ENCODE results near the gene C10orf90. TPM values are rescaled to one million over a fixed set of nuclear protein-coding genes. Genes with fewer than 3 reads are reported as not detected.

The C10orf90 gene
- total RNA-seq, 2 donors from 2014 or later: not detected

GRCh38 chr10:126665207-126665606, 5.3 kb downstream of the C10orf90 start:
- Mint-ChIP-seq H3K36me3 (no peaks in the 10 kb centered on the region), H3K4me3 (no peak overlapping the region), H3K9me3 (no peaks in the 10 kb centered on the region), H3K27ac (no peak overlapping the region), H3K27me3 (peaks cover 8 to 16% of the 10 kb centered on the region in 2 donors), H3K4me1 (ENCODE audit: low read depth in 2 of 2) (peaks cover 0 to 18% of the 10 kb centered on the region in 2 donors)
- DNase-seq (ENCODE audit: low spot score) (no peak), ATAC-seq (no peak)

- Mint-ChIP-seq H3K36me3 (no peaks in the 10 kb centered on the region), H3K4me3 (no peak overlapping the region), H3K4me1 (ENCODE audit: low read depth in 2 of 2) (peaks cover 0 to 18% of the 10 kb centered on the region in 2 donors), H3K9me3 (no peaks in the 10 kb centered on the region), H3K27me3 (peaks cover 11 to 16% of the 10 kb centered on the region in 2 donors), H3K27ac (peak overlapping the region in 1 of 2 donors; percentile 25)
- peak in 1 of 2 donors; percentile 37 for ATAC-seq
- DNase-seq (ENCODE audit: low spot score): no peak
Measured at GRCh38 chr10:126663880-126664279, 6.6 kb downstream of the C10orf90 start.

GRCh38 chr10:126663328-126663727, 7.2 kb downstream of the C10orf90 start:
- no peaks in the 10 kb centered on the region for H3K36me3 Mint-ChIP-seq
- peak; percentile 65 to 77 for ATAC-seq
- peak overlapping the region; percentile 36 for H3K4me3 Mint-ChIP-seq

GRCh38 chr10:126661841-126662515, 8.5 kb downstream of the C10orf90 start:
- Mint-ChIP-seq H3K4me3 (no peak overlapping the region), H3K4me1 (ENCODE audit: low read depth in 2 of 2) (peaks cover 0 to 18% of the 10 kb centered on the region in 2 donors), H3K27me3 (peaks cover 11 to 16% of the 10 kb centered on the region in 2 donors), H3K36me3 (no peaks in the 10 kb centered on the region), H3K27ac (no peak overlapping the region), H3K9me3 (no peaks in the 10 kb centered on the region)
- DNase-seq (ENCODE audit: low spot score) (no peak), ATAC-seq (no peak)

More at GRCh38 chr10:126663328-126663727, 7.2 kb downstream of the C10orf90 start:
- Mint-ChIP-seq H3K4me1 (ENCODE audit: low read depth in 2 of 2) (peaks cover 0 to 18% of the 10 kb centered on the region in 2 donors), H3K27ac (peak overlapping the region in 1 of 2 donors; percentile 25), H3K9me3 (no peaks in the 10 kb centered on the region), H3K27me3 (peaks cover 11 to 16% of the 10 kb centered on the region in 2 donors)
- no peak for DNase-seq (ENCODE audit: low spot score)

GRCh38 chr10:126661356-126661755, 9.1 kb downstream of the C10orf90 start:
- H3K36me3 Mint-ChIP-seq: no peaks in the 10 kb centered on the region
- H3K27ac Mint-ChIP-seq: no peak overlapping the region
- H3K4me3 Mint-ChIP-seq: no peak overlapping the region
- peaks cover 0 to 18% of the 10 kb centered on the region in 2 donors for H3K4me1 Mint-ChIP-seq (ENCODE audit: low read depth in 2 of 2)
- H3K27me3 Mint-ChIP-seq: peaks cover 11 to 16% of the 10 kb centered on the region in 2 donors
- ATAC-seq (no peak), DNase-seq (ENCODE audit: low spot score) (no peak)
- no peaks in the 10 kb centered on the region for H3K9me3 Mint-ChIP-seq

- no peak for ATAC-seq
- H3K4me3 Mint-ChIP-seq: no peak overlapping the region
- peaks cover 0 to 16% of the 10 kb centered on the region in 2 donors for H3K4me1 Mint-ChIP-seq (ENCODE audit: low read depth in 2 of 2)
- peaks cover 13 to 16% of the 10 kb centered on the region in 2 donors for H3K27me3 Mint-ChIP-seq
- DNase-seq (ENCODE audit: low spot score): no peak
- no peak overlapping the region for H3K27ac Mint-ChIP-seq
- H3K9me3 Mint-ChIP-seq: no peaks in the 10 kb centered on the region
- no peaks in the 10 kb centered on the region for H3K36me3 Mint-ChIP-seq
Measured at GRCh38 chr10:126659750-126660149, 10.7 kb downstream of the C10orf90 start.

- H3K4me1 Mint-ChIP-seq (ENCODE audit: low read depth in 2 of 2): peaks cover 0 to 12% of the 10 kb centered on the region in 2 donors
- H3K4me3 Mint-ChIP-seq: no peak overlapping the region
- no peaks in the 10 kb centered on the region for H3K36me3 Mint-ChIP-seq
- ATAC-seq (no peak), DNase-seq (ENCODE audit: low spot score) (no peak)
- no peak overlapping the region for H3K27ac Mint-ChIP-seq
- H3K9me3 Mint-ChIP-seq: no peaks in the 10 kb centered on the region
- peaks cover 15 to 21% of the 10 kb centered on the region in 2 donors for H3K27me3 Mint-ChIP-seq
Measured at GRCh38 chr10:126658928-126659327, 11.6 kb downstream of the C10orf90 start.

- no peak for DNase-seq (ENCODE audit: low spot score)
- H3K4me3 Mint-ChIP-seq: no peak overlapping the region
- no peaks in the 10 kb centered on the region for H3K36me3 Mint-ChIP-seq
- peaks cover 11 to 15% of the 10 kb centered on the region in 2 donors for H3K27me3 Mint-ChIP-seq
- no peaks in the 10 kb centered on the region for H3K9me3 Mint-ChIP-seq
- H3K4me1 Mint-ChIP-seq (ENCODE audit: low read depth in 2 of 2): no peaks in the 10 kb centered on the region
- H3K27ac Mint-ChIP-seq: no peak overlapping the region
- ATAC-seq: no peak
Measured at GRCh38 chr10:126654579-126654978, 15.9 kb downstream of the C10orf90 start.

GRCh38 chr10:126651467-126651866, 19.0 kb downstream of the C10orf90 start:
- no peak overlapping the region for H3K4me3 Mint-ChIP-seq
- H3K4me1 Mint-ChIP-seq (ENCODE audit: low read depth in 2 of 2): no peaks in the 10 kb centered on the region
- peaks cover 11 to 12% of the 10 kb centered on the region in 2 donors for H3K27me3 Mint-ChIP-seq
- H3K9me3 Mint-ChIP-seq: no peaks in the 10 kb centered on the region
- no peaks in the 10 kb centered on the region for H3K36me3 Mint-ChIP-seq
- ATAC-seq (no peak), DNase-seq (ENCODE audit: low spot score) (no peak)
- H3K27ac Mint-ChIP-seq: no peak overlapping the region

GRCh38 chr10:126650161-126650560, 20.3 kb downstream of the C10orf90 start:
- H3K9me3 Mint-ChIP-seq: no peaks in the 10 kb centered on the region
- no peak overlapping the region for H3K4me3 Mint-ChIP-seq
- H3K36me3 Mint-ChIP-seq: no peaks in the 10 kb centered on the region
- H3K27ac Mint-ChIP-seq: no peak overlapping the region
- H3K27me3 Mint-ChIP-seq: peaks cover 10 to 11% of the 10 kb centered on the region in 2 donors
- H3K4me1 Mint-ChIP-seq (ENCODE audit: low read depth in 2 of 2): no peaks in the 10 kb centered on the region
- ATAC-seq (no peak), DNase-seq (ENCODE audit: low spot score) (no peak)

- ATAC-seq (no peak), DNase-seq (ENCODE audit: low spot score) (no peak)
- H3K4me1 Mint-ChIP-seq (ENCODE audit: low read depth in 2 of 2): no peaks in the 10 kb centered on the region
- H3K4me3 Mint-ChIP-seq: no peak overlapping the region
- H3K36me3 Mint-ChIP-seq: no peaks in the 10 kb centered on the region
- H3K27me3 Mint-ChIP-seq: peaks cover 0 to 7% of the 10 kb centered on the region in 2 donors
- H3K9me3 Mint-ChIP-seq: no peaks in the 10 kb centered on the region
- no peak overlapping the region for H3K27ac Mint-ChIP-seq
Measured at GRCh38 chr10:126647116-126647515, 23.4 kb downstream of the C10orf90 start.

GRCh38 chr10:126646110-126646509, 24.4 kb downstream of the C10orf90 start:
- no peaks in the 10 kb centered on the region for H3K9me3 Mint-ChIP-seq
- H3K27ac Mint-ChIP-seq: no peak overlapping the region
- ATAC-seq (no peak), DNase-seq (ENCODE audit: low spot score) (no peak)
- no peaks in the 10 kb centered on the region for H3K36me3 Mint-ChIP-seq
- no peaks in the 10 kb centered on the region for H3K4me1 Mint-ChIP-seq (ENCODE audit: low read depth in 2 of 2)
- no peak overlapping the region for H3K4me3 Mint-ChIP-seq
- peaks cover 0 to 7% of the 10 kb centered on the region in 2 donors for H3K27me3 Mint-ChIP-seq

- H3K27me3 Mint-ChIP-seq: peaks cover 0 to 18% of the 10 kb centered on the region in 2 donors
- no peak for DNase-seq (ENCODE audit: low spot score)
- H3K9me3 Mint-ChIP-seq: no peaks in the 10 kb centered on the region
- H3K36me3 Mint-ChIP-seq: no peaks in the 10 kb centered on the region
- peaks cover 0 to 6% of the 10 kb centered on the region in 2 donors for H3K4me1 Mint-ChIP-seq (ENCODE audit: low read depth in 2 of 2)
- no peak for ATAC-seq
- no peak overlapping the region for H3K4me3 Mint-ChIP-seq
- H3K27ac Mint-ChIP-seq: no peak overlapping the region
Measured at GRCh38 chr10:126640401-126640800, 30.1 kb downstream of the C10orf90 start.

- no peak overlapping the region for H3K27ac Mint-ChIP-seq
- H3K4me3 Mint-ChIP-seq: no peak overlapping the region
- DNase-seq (ENCODE audit: low spot score) (no peak), ATAC-seq (no peak)
- H3K27me3 Mint-ChIP-seq: peaks cover 0 to 16% of the 10 kb centered on the region in 2 donors
- no peaks in the 10 kb centered on the region for H3K36me3 Mint-ChIP-seq
- H3K4me1 Mint-ChIP-seq (ENCODE audit: low read depth in 2 of 2): peaks cover 0 to 6% of the 10 kb centered on the region in 2 donors
- H3K9me3 Mint-ChIP-seq: no peaks in the 10 kb centered on the region
Measured at GRCh38 chr10:126639084-126639483, 31.4 kb downstream of the C10orf90 start.

Data from natural killer cell treated with Interleukin-12 subunit alpha and Interleukin-12 subunit beta and Interleukin-15 and Interleukin-18, amount 100 ng/mL, for 72 hours (primary cell).